ENCODE results near the gene ACADS.
A peak's percentile ranks its signal among the peaks of the same experiment; 100 is the strongest.

Gene ACADS, protein sequence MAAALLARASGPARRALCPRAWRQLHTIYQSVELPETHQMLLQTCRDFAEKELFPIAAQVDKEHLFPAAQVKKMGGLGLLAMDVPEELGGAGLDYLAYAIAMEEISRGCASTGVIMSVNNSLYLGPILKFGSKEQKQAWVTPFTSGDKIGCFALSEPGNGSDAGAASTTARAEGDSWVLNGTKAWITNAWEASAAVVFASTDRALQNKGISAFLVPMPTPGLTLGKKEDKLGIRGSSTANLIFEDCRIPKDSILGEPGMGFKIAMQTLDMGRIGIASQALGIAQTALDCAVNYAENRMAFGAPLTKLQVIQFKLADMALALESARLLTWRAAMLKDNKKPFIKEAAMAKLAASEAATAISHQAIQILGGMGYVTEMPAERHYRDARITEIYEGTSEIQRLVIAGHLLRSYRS

DNA sequence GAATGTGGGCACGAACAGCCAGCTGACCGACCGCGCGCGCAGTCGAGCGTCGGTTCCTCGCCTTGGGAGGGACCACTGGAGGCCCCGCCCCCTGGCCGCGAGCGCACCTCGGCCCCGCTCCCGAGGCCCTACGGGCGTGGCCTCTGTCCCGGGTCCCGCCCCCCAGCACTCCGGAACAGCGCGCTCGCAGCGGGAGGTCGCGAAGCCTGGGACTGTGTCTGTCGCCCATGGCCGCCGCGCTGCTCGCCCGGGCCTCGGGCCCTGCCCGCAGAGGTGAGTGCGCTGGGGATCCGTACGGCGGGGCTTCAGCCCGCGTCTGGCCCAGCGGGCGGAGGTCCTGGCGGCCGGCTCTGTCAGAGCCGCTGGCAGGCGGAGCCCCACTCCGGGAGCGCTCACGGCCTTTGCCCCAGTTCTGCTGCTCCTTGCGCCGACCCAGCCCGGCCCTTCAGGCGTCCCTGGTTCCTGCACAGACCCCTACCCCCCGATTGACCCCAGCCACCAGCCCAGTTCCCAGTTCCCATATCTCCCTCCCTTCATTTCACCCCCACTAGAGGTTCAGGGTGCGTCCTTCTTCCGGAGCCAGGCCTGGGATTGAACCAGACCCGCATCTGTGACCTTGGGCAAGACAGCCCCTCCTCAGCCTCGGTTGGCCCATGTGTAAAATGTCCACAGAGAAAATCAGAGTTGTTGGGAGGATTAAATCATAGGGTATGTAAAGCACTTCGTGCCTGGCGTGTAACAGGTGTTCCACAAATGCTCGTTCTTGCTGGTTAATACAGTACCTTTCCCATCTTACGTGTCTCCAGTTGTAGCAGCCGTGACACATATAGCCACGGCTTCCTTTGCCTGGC is at the start of gene ACADS:
Gene ACADS (plus strand): TSS at position 168 of the 851 bp plus-strand sequence. CDS start 60 bp downstream, at position 228.
- no peak for DNase-seq (ENCODE audit: low read depth)

DNA sequence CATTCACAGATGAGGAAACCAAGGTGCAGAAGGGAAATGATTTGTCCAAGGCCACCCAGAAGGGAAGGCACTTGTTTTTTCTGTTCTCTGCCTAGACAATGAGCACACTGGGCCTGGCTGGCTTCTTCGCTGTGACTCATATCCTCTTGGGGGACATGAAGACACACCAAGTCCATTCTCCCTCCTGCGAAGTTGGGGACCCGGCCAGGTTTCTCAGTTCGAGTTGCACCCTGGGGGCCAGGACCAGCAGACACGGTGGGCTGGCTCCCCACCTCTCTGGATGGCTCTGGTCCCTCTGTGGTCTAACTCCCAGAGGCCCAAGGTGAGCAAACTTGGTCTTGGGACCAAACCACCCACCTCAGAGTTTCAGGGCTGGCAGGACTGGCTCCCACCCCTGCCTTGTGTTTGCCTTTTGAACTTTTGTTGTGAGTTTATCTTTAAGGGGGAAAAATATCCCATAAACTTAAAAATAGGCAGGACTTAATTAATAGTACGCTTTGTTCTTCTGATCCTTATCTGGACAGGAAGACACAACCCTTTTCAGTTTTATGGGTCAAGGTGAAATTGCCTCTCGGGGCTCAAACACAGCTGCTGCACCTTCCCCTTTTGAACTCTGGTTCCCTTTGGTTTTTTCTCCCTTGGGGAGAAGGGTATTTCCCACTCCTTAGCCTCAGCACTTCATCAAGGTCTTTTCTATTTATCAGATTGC is 47.7 kb upstream of the ACADS start:
- no peak for DNase-seq (ENCODE audit: low read depth)

DNA sequence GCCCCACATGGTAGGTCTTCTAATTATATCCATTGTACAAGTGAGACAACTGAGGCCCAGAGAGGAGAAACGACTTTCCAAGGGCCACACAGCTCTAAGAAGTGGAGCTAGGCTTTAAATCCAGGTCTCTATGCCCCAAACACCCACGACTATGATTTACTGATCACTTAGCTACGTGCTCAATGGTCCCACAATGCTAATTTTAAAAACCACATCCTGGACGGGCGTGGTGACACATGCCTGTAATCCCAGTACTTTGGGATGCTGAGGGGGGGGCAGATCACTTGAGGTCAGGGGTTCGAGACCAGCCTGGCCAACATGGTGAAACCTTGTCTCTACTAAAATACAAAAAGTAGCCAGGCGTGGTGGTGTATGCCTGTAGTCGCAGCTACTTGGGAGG is 47.1 kb upstream of the ACADS start:
- DNase-seq (ENCODE audit: low read depth) = no peak

GRCh38 chr12:120680165-120680738 is 45.4 kb upstream of the ACADS start:
- no peak for DNase-seq (ENCODE audit: low read depth)

- no peak for DNase-seq (ENCODE audit: low read depth)
Observed at GRCh38 chr12:120684523-120684932, 41.1 kb upstream of the ACADS start.

DNA sequence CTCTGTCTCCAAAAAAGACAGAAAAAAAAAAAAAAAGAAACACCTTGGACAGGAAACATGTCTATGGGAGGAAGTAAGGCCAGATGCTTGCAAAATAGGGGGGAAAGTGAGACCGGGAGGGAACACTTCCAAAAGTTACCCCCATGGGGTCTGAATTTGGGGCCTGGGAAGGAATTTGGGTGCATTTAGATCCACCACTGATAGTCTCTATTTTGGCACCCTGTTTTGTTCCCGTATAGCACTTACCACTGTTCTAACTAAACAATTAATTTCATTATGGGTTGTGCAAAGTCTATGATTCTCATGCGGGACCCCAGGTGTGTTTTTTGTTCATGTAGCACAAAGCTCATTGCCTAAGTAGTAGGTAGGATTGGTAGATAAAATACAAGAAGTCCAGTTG is 40.1 kb upstream of the ACADS start:
- no peak for DNase-seq (ENCODE audit: low read depth)

DNA sequence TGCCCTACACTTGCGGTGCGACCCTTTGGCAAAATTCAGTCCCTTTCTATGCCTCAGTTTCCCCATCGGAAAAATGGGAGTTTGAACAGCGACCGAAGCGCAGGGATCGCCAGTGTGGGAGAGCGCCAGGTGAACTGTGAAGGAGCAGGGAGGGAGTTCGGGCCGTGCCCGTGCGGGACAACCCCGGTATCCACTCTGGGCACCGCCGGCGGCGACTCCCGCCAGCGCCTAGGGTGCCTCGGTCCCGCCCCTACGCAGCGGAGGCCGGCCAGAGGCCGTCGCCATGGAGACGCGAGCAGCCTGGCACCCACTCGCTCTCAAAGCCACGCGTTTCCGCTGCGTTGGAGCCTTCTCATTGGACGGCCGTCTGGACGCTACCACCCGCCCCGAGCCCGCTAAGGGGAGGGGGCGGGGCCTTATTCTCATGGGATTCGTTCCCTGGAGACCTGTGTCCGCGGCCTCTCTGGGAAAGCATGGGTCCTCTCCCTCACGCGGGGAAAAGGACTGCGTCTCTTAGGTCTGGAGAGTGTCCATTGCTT is 39.4 kb upstream of the ACADS start:
- DNase-seq (ENCODE audit: low read depth) = peak; percentile 92

DNA sequence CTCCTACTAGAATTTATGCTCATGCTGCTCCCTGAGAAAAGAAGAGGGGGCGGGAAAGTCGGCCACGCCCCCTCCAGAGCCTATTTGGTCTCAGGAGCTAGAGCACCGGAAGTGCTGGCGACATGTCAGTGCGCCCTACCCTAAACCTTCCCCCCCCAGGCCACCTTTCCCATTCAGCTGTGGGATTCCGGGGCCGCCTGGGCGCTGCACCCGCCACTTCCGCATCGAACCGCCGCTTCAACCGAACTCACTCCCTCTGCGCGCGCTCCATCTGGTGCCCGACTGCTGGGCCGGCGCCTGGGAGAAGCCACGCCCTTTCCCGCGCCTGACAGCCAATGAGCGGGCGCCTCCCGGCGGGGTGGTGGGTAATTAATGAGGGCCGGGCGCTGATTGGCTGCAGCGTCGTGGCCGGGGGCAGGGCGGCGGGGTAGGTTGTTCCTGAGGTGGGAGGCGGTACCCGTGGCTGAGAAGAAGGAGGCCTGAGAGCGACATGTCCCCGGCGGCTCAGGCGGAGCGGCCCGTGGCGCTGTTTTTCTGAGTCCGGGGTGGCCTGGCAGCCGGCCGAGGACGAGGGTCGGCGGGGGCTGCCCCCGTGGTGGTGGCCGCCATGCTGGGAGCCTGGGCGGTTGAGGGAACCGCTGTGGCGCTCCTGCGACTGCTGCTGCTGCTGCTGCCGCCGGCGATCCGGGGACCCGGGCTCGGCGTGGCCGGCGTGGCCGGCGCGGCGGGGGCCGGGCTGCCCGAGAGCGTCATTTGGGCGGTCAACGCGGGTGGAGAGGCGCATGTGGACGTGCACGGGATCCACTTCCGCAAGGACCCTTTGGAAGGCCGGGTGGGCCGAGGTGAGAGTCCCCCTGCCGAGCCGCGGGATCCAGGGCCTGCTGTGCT is 38.7 kb upstream of the ACADS start, which contains the start of gene MLEC:
Gene MLEC (plus strand): TSS at position 460 of the 888 bp plus-strand sequence. CDS start 148 bp downstream, at position 608.
- peak; percentile 90 for DNase-seq (ENCODE audit: low read depth)

GRCh38 chr12:120687578-120688289 is 37.9 kb upstream of the ACADS start:
- DNase-seq (ENCODE audit: low read depth) = no peak

DNA sequence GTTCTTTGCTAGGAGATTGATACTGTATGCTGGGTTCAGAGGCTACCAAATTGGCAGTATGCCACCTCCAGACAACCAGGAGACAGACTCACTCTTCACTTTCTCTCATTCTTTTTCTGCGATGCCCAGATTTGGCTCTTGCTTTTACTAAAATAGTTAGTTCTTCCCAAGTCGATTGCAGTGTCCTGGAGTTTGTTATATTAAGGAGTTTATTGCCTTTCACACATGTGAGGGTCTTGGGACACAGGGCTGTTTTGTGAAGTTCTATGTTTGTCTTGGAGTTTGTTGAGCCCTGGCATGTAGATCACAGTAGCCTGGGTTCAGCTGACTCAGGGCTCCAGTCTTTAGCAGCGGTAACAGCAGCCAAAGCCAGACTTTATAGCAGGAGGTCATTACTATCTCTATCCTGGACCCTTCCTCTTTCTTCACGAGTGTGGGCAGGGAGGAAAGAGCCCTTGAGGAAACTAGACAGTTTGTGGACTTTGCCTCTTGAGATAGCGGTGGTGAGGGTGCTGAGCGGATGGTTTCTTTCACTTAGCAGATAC is 37.0 kb upstream of the ACADS start:
- DNase-seq (ENCODE audit: low read depth) = no peak

DNA sequence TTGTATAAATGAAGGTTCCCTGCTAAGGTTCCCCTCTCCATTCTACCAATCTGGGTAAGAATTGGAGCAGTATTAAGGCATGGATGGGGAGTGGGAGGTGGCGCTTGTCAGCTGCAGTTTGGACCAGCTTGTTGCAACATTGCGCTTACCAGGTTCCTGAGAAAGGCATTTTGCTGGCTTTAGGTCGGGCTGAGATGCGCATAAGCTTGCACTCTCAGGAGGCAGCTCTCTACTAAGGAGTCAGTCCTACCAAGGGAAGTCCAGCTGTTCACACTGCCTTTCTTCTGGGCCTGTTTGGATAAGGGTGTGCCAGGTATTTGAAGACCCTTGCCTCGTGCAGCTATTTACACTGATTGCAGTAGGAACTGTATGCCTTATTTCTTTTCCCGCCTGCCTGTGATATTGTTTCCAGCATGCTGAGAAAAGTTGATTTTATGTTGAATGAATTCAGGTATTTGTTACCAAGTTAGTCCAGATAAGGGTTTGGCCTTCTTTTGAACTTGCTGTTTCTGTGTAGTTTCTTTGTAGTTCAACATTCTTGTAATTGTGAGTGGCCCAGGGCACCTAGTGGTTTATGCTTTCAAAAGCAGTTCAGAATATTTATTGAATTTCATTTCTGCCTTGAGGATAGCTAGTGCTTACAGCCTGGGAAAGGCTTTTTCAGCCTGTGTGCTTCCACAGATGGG is 36.1 kb upstream of the ACADS start:
- no peak for DNase-seq (ENCODE audit: low read depth)

DNA sequence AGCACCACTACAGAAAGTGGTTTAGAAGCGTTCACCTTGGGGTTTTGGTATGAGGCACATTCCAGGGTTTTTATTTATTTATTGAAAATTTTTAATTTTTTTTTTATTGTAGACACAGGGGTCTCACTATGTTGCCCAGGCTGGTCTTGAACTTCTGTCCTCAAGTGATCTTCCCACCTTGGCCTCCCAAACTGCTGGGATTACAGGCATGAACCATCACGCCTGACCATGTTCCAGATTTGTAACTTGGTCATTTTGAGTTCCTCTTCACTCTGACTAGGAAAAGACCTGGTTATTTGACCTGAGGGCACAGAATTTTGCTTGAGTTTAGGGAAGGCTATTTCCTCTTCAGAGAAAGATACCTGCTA is 35.6 kb upstream of the ACADS start:
- DNase-seq (ENCODE audit: low read depth) = no peak

GRCh38 chr12:120690978-120691377 is 34.6 kb upstream of the ACADS start:
- DNase-seq (ENCODE audit: low read depth) = no peak

- no peak for DNase-seq (ENCODE audit: low read depth)
Observed at GRCh38 chr12:120692524-120693033, 33.0 kb upstream of the ACADS start.

GRCh38 chr12:120693848-120694247 is 31.8 kb upstream of the ACADS start:
- no peak for DNase-seq (ENCODE audit: low read depth)

DNA sequence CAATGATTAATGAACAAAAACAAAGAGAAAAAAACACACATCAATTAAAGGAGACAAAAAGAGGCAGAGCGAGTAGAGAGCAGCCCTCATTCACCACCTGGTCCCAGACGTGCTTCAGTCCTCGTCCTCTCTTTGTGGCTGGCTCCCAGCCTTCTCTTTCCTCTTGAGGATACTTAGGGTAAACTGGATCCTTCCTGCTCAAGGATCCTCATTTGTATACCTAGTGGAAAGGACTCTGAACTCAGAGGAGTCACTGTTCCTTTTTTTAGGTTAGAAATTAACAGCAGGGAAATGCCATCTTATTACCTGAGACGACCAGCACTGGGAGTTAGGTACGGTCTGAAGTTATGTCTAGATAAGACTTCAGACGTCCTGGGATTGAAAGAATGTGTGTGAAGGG is 29.0 kb upstream of the ACADS start:
- no peak for DNase-seq (ENCODE audit: low read depth)

GRCh38 chr12:120697344-120697743 is 28.3 kb upstream of the ACADS start:
- no peak for DNase-seq (ENCODE audit: low read depth)

DNA sequence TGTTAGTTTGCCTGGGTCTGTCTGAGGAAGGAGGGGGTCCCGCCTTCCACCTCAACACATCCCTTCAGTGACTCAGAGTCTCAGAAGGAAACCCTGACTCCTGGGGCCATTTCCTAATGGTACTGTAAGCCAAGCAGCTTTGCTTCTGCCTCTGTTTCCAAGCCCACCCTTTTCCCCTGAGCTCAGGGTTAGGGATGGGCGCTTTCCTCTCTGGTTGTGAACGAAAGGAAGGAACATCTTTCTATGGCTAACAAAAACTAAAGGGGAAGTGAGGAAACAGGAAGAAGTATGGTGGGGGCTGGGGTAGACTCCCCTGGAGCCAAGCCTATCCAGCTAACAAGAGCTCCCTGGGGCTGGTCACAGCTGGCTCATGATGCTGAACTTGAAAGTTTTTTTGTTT is 27.0 kb upstream of the ACADS start:
- no peak for DNase-seq (ENCODE audit: low read depth)

- no peak for DNase-seq (ENCODE audit: low read depth)
Observed at GRCh38 chr12:120699553-120699952, 26.1 kb upstream of the ACADS start.
